22Rv1 (cell line): ENCODE data around the gene ATXN10.

Source experiments
- H3K27ac ChIP-seq: fragments of 450-650 bp; 2 replicates; pipeline ENCODE4 v1.5.1; 2017
- ZFX ChIP-seq: fragments of 450-650 bp; IDR thresholded peaks from 2 replicates; pipeline ENCODE4 v1.6.1; 2017; ENCODE audit warnings: antibody characterized with exemption, borderline replicate concordance
- TF ChIP-seq, protein P1 (sequence below): fragments of 450-650 bp; IDR thresholded peaks from 2 replicates; pipeline ENCODE4 v1.5.1; 2017; ENCODE audit warnings: mild to moderate bottlenecking

ATXN10 gene

GRCh38 chr22:45842291-45842991 lies 170.8 kb downstream of the ATXN10 start:
- no peak for TF ChIP-seq ZFX
- TF ChIP-seq, protein P1, sequence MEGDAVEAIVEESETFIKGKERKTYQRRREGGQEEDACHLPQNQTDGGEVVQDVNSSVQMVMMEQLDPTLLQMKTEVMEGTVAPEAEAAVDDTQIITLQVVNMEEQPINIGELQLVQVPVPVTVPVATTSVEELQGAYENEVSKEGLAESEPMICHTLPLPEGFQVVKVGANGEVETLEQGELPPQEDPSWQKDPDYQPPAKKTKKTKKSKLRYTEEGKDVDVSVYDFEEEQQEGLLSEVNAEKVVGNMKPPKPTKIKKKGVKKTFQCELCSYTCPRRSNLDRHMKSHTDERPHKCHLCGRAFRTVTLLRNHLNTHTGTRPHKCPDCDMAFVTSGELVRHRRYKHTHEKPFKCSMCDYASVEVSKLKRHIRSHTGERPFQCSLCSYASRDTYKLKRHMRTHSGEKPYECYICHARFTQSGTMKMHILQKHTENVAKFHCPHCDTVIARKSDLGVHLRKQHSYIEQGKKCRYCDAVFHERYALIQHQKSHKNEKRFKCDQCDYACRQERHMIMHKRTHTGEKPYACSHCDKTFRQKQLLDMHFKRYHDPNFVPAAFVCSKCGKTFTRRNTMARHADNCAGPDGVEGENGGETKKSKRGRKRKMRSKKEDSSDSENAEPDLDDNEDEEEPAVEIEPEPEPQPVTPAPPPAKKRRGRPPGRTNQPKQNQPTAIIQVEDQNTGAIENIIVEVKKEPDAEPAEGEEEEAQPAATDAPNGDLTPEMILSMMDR: no peak
- H3K27ac ChIP-seq: no peak overlapping the region

DNA sequence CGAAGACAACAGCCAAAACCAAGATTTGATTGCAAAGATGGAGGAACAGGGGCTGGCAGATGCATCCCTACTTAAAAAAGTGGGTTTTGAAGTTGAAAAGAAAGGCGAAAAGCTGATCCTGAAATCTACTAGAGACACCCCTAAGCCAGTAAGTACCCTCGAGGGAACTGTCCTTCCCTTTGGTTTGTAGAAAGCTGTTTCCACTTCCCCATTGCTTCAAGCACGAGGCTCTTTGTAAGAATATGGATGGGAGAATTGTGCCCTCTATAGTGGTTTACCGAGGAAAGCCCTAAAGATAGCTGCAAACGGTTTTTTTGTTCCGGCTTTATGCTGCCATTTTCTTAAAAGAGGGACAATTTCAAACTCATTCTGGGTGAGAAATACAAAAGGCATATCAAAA lies 171.4 kb downstream of the ATXN10 start:
- no peak overlapping the region for H3K27ac ChIP-seq
- no peak for TF ChIP-seq ZFX
- TF ChIP-seq, protein P1: no peak

DNA sequence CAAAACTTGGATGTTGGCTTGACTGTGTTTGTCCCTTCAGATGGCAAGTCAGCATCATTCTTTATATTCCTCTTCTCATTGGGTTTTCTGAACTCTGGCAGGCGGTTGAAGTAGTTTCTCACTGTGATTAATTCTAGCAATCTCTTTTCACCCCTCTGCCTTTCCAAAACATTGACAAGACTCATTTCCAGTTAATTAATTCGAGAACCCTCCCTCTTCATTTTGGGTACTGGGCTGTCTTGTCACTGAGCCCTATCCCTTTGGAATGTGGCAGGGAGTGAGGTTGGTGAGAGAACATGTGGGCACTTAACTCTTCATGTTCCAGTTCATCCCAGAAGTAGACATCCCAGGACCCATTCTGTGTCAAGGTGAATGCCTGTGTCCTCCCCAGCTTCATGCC lies 172.4 kb downstream of the ATXN10 start:
- TF ChIP-seq ZFX: no peak
- TF ChIP-seq, protein P1: no peak

DNA sequence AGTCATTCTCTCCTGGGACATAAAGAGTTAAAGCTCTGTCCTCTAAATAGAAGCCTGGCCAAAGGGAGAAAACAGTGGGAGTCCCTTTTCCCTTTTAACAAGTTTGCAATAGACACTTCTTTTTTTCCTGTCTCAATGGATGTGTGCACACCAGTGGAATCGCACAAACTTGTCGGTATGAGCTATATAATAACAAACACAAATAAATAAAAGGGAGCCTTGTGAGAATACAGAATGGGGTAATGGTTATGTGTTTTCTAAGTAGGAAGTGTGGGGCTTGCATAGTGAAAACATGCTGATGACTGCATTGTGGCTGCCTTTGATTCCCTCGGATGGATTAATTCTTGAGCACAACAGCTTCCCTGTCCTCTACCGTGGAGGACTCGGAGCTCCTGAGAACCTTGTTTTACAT lies 173.4 kb downstream of the ATXN10 start:
- no peak for TF ChIP-seq ZFX
- TF ChIP-seq, protein P1: no peak

More for the DNA sequence above, 172.4 kb downstream of the ATXN10 start:
- no peak overlapping the region for H3K27ac ChIP-seq

DNA sequence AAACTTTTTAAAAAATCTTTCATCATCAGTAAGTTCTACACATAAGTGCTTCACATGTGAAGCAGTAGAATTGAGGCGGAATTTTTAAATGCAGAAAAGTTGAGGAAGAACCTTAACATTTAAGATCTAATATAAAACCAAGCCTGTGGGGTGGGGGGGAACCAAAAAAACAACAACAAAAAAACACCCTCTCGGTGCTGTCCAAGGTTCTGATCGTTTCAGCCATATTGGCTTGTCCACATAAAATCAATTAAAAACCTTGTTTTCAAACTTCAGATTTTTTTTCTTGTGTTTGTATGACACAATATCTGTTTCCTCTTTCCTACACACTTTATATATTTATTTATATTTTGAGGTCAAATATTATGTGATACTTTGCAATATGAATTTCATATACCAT lies 175.3 kb downstream of the ATXN10 start:
- TF ChIP-seq ZFX: no peak
- TF ChIP-seq, protein P1: no peak
- H3K27ac ChIP-seq: no peak overlapping the region

More for the DNA sequence above, 173.4 kb downstream of the ATXN10 start:
- no peak overlapping the region for H3K27ac ChIP-seq

- TF ChIP-seq, protein P1: no peak
- TF ChIP-seq ZFX: no peak
Observed at GRCh38 chr22:45848904-45849303, 177.3 kb downstream of the ATXN10 start.

DNA sequence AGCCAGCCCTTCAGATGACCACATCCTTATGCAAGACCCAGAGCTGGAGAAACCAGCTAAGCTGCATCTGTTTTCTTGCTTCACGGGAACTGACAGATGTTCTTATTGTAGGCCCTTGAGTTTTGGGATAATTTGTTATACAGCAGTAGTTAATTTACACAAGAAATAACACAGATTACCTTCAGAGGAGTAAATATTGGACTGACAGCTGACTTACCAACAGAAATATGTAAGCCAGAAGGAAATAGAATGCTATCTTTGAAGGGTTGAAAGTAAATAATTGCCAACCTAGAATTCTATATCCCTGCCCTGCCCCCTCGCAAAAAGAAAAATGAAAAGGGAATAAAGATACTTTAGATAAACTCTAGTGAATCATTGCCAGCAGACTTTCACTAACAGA lies 181.2 kb downstream of the ATXN10 start:
- TF ChIP-seq ZFX: no peak
- TF ChIP-seq, protein P1: no peak
- H3K27ac ChIP-seq: no peak overlapping the region

More at GRCh38 chr22:45848904-45849303, 177.3 kb downstream of the ATXN10 start:
- H3K27ac ChIP-seq: no peak overlapping the region
